Astrocyte of the spinal cord (primary cell): ENCODE data around the gene CAPN12.

Experiments used
- DNase-seq: peaks from one replicate; pipeline ENCODE4 v3.0.0; 2011; ENCODE audit warnings: low read depth, low spot score
- H3K4me3 ChIP-seq: 2 replicates; pipeline ENCODE4 v1.5.1; 2011; ENCODE audit warnings: low read depth, mild to moderate bottlenecking, low read length, moderate library complexity
- in situ Hi-C: cut with HindIII; loops from 2 replicates; pipeline ENCODE4 v1.10.0; 2017; ENCODE audit warnings: low sequenced_read_pairs
- TF ChIP-seq, protein P1 (sequence below): IDR thresholded peaks from 2 replicates; pipeline ENCODE4 v1.5.1; 2012; ENCODE audit warnings: low read depth, mild to moderate bottlenecking, low read length, inconsistent platforms

Gene CAPN12

GRCh38 chr19:38704488-38705026, 39.7 kb downstream of the CAPN12 start:
- no peak overlapping the region for H3K4me3 ChIP-seq
- DNase-seq: no peak
- in situ Hi-C loops: no loop called here
- TF ChIP-seq, protein P1, sequence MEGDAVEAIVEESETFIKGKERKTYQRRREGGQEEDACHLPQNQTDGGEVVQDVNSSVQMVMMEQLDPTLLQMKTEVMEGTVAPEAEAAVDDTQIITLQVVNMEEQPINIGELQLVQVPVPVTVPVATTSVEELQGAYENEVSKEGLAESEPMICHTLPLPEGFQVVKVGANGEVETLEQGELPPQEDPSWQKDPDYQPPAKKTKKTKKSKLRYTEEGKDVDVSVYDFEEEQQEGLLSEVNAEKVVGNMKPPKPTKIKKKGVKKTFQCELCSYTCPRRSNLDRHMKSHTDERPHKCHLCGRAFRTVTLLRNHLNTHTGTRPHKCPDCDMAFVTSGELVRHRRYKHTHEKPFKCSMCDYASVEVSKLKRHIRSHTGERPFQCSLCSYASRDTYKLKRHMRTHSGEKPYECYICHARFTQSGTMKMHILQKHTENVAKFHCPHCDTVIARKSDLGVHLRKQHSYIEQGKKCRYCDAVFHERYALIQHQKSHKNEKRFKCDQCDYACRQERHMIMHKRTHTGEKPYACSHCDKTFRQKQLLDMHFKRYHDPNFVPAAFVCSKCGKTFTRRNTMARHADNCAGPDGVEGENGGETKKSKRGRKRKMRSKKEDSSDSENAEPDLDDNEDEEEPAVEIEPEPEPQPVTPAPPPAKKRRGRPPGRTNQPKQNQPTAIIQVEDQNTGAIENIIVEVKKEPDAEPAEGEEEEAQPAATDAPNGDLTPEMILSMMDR: no peak

GRCh38 chr19:38703509-38703908, 40.8 kb downstream of the CAPN12 start:
- in situ Hi-C loops: no loop called here
- no peak overlapping the region for H3K4me3 ChIP-seq
- no peak for DNase-seq
- TF ChIP-seq, protein P1: no peak

GRCh38 chr19:38702278-38702677, 42.0 kb downstream of the CAPN12 start:
- H3K4me3 ChIP-seq: no peak overlapping the region
- no peak for DNase-seq
- in situ Hi-C loops: no loop called here
- TF ChIP-seq, protein P1: no peak

DNA sequence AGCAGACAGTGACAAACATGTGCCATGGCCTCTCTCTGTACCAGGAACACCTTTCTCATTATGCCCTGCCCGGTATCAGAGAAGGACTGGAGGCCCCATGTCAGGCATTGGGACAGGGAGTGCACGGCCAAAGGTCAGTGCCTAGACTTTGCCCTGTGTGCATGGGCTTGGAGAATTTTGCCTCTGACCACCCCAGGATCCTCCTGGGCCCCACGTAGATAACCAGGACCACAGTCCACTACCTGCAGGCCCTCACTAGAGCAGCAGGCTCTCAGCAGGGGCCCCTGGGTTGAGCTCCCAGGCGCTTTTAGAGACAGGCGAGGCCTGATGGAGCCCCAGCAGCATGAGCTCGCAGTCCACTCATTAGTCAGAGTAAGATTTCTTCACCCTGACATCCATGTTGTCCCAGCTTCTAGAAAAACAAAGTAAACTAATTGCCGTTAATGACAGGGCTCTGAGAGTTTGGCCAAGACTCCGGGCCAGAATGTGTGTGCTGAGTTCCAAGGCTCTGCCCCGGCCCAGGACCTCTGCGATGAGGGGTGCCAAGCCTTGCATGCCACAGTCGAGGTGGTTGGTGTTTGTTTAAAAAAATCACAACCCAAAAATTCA, 42.7 kb downstream of the CAPN12 start:
- in situ Hi-C loops: no loop called here
- TF ChIP-seq, protein P1: no peak
- no peak overlapping the region for H3K4me3 ChIP-seq
- DNase-seq: no peak

- no peak for DNase-seq
- in situ Hi-C loops: no loop called here
- H3K4me3 ChIP-seq: no peak overlapping the region
- TF ChIP-seq, protein P1: no peak
Observed at GRCh38 chr19:38700902-38701454, 43.3 kb downstream of the CAPN12 start.

DNA sequence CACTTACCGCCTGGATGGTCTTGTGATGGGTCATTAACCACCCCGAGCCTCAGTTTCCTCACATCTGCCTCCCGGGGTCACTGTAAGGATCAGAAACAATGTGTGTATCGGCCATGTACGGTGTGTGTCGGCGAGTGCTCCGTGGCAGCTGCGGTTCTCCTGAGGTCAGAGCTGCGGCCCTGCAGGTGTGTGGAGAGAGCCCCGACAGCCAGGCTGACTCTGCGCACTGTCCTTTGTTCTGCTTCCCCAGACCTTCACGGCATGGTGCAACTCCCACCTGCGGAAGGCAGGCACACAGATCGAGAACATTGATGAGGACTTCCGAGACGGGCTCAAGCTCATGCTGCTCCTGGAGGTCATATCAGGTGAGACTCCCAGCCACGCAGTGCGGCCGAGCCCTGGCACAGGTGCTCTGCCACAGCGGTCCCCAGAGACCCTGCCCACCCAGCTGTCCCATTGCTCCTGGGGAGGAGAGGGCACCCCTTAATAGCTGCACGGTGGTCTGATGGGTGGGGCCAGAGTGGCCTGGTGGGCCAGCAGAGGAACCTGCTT, 43.8 kb downstream of the CAPN12 start:
- no peak overlapping the region for H3K4me3 ChIP-seq
- no peak for DNase-seq
- in situ Hi-C loops: no loop called here
- TF ChIP-seq, protein P1: no peak
